ENCODE data around the gene SCNN1A. TPM values are rescaled to one million over a fixed set of nuclear protein-coding genes. Genes with fewer than 3 reads are reported as not detected.

The SCNN1A gene
- total RNA-seq, 6 donors from 2014 or later: 153 to 594 (median 346) TPM

DNA sequence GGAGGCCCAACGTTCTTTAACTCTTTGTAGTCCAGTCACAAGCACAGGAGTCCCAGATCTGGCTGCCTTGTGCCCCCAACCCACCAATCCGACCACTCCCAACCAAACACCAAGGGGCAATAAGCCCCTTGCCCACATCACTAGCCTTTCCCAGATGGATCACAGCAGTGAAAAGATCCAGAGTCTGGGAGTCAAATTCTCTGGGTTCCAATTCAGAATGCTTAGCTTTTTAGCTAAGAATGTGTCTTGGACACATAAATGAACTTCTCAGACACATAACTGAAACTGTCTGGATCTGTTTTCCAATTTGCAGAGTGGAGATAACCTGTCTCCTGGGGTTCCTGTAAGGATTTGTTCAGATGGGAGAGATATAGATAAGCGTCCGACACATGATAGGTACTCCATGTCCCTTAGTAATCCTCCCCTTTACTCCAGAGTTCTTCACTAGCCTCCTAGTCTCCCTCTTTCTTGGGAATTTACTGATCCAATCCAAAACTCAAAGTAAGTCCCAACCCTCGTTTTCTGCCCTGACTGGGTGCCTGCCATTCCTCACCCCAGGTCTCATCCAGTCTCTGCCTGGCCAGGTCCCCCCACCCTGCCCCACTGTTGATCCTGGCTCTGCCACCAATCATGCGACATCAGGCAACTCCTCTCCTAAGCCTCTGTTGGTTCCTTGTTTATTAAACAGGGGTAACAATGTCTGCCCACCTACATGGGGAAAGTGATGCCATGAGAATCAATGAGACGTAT, 33.0 kb downstream of the SCNN1A start:
- TF ChIP-seq EP300 (IDR thresholded peaks at IDR 0.05): peak in 1 of 4 donors; percentile 8
- no peak for TF ChIP-seq POLR2AphosphoS5 (IDR thresholded peaks at IDR 0.05)
- peak in 1 of 4 donors; percentile 15 for TF ChIP-seq POLR2A (IDR thresholded peaks at IDR 0.05)
- WGBS, 2 donors: 36 to 39% methylated on average over 7 of the region's 7 CpGs
- H3K9me3 ChIP-seq: no peaks in the 10 kb centered on the region
- no peak for DNase-seq
- H3K27me3 ChIP-seq: no peaks in the 10 kb centered on the region
- H3K36me3 ChIP-seq: peaks cover 0 to 5% (median 0%) of the 10 kb centered on the region in 4 donors
- H3K4me1 ChIP-seq: peaks cover 56 to 75% (median 68%) of the 10 kb centered on the region in 4 donors
- peak overlapping the region in 3 of 4 donors; percentile 68 to 93 (median 75) for H3K4me3 ChIP-seq
- peak overlapping the region; percentile 94 to 100 (median 98) for H3K27ac ChIP-seq
- no peak for ATAC-seq (ENCODE audit: low FRiP score in 2 of 2)

- TF ChIP-seq POLR2A (IDR thresholded peaks at IDR 0.05) (peak in 3 of 4 donors; percentile 57 to 88 (median 63)), CTCF (IDR thresholded peaks at IDR 0.05) (no peak), POLR2AphosphoS5 (IDR thresholded peaks at IDR 0.05) (peak; percentile 83 to 88)
- Histone ChIP-seq H3K27ac (peak within 1 kb of the TSS; percentile 94 to 100 (median 98)), H3K27me3 (no peaks in the 10 kb centered on the region), H3K36me3 (peaks cover 0 to 2% (median 0%) of the 10 kb centered on the region in 4 donors), H3K4me3 (peak within 1 kb of the TSS; percentile 68 to 96 (median 84)), H3K9me3 (no peaks in the 10 kb centered on the region), H3K4me1 (peaks cover 55 to 74% (median 68%) of the 10 kb centered on the region in 4 donors)
- DNase-seq (peak; percentile 84 to 88), ATAC-seq (ENCODE audit: low FRiP score in 2 of 2) (peak; percentile 85 to 88)
- 1 to 2% methylated on average over 11 to 21 of the region's 21 CpGs for WGBS, 2 donors
Measured at GRCh38 chr12:6341417-6342139, 33.8 kb downstream of the SCNN1A start, which contains the start of gene TNFRSF1A. Gene TNFRSF1A, minus strand, starts transcription at chr12:6342076. Its CDS starts 262 bp downstream, at chr12:6341814.

GRCh38 chr12:6340745-6341416, 34.5 kb downstream of the SCNN1A start:
- Histone ChIP-seq H3K4me1 (peaks cover 49 to 74% (median 65%) of the 10 kb centered on the region in 4 donors), H3K36me3 (peaks cover 0 to 2% (median 0%) of the 10 kb centered on the region in 4 donors), H3K27ac (peak overlapping the region; percentile 94 to 100 (median 98)), H3K4me3 (peak overlapping the region; percentile 68 to 96 (median 84)), H3K27me3 (no peaks in the 10 kb centered on the region), H3K9me3 (no peaks in the 10 kb centered on the region)
- DNase-seq (peak in 1 of 2 donors; percentile 52), ATAC-seq (ENCODE audit: low FRiP score in 2 of 2) (no peak)
- TF ChIP-seq EP300 (IDR thresholded peaks at IDR 0.05) (no peak), CTCF (IDR thresholded peaks at IDR 0.05) (no peak), POLR2A (IDR thresholded peaks at IDR 0.05) (peak in 1 of 4 donors; percentile 76), POLR2AphosphoS5 (IDR thresholded peaks at IDR 0.05) (peak in 1 of 2 donors; percentile 47)
- 1 to 2% methylated on average over 15 of the region's 15 CpGs for WGBS, 2 donors

GRCh38 chr12:6340032-6340638, 35.2 kb downstream of the SCNN1A start:
- peaks cover 49 to 74% (median 65%) of the 10 kb centered on the region in 4 donors for H3K4me1 ChIP-seq

More at GRCh38 chr12:6340032-6340638, 35.2 kb downstream of the SCNN1A start:
- no peaks in the 10 kb centered on the region for H3K9me3 ChIP-seq
- no peaks in the 10 kb centered on the region for H3K27me3 ChIP-seq
- DNase-seq (no peak), ATAC-seq (ENCODE audit: low FRiP score in 2 of 2) (no peak)
- WGBS, 2 donors: 1 to 2% methylated on average over 9 of the region's 9 CpGs
- H3K4me3 ChIP-seq: peak overlapping the region; percentile 68 to 96 (median 84)
- peaks cover 0 to 2% (median 0%) of the 10 kb centered on the region in 4 donors for H3K36me3 ChIP-seq
- peak overlapping the region; percentile 94 to 100 (median 98) for H3K27ac ChIP-seq
- TF ChIP-seq POLR2A (IDR thresholded peaks at IDR 0.05) (no peak), CTCF (IDR thresholded peaks at IDR 0.05) (no peak), POLR2AphosphoS5 (IDR thresholded peaks at IDR 0.05) (peak in 1 of 2 donors; percentile 65)

All from upper lobe of left lung (tissue), 6 donors.